Cardiac fibroblast (primary cell): ENCODE data around the gene TTLL5.

Experiments used
- DNase-seq, 2 donors: peaks; one replicate each; pipeline versions ENCODE4 v3.0.0 to v3.0.0-alpha.2; 2010; ENCODE audit warnings: low read depth in 2 of 2
- H3K4me3 ChIP-seq, 2 donors: replicated peaks in 1 of 2; 1 replicate in 1 of 2; 2 replicates in 1 of 2; pipeline ENCODE4 v1.5.1; 2011; ENCODE audit warnings: low read depth in 2 of 2, low read length in 2 of 2, mild to moderate bottlenecking in 2 of 2, moderate library complexity in 1 of 2
- CTCF ChIP-seq: IDR thresholded peaks from one replicate; pipeline ENCODE4 v1.5.1; 2011; ENCODE audit warnings: low read depth, mild to moderate bottlenecking, low read length, inconsistent platforms

The TTLL5 gene

GRCh38 chr14:75781096-75781495 is 120.0 kb downstream of the TTLL5 start:
- no peak for TF ChIP-seq CTCF
- H3K4me3 ChIP-seq, result no peak overlapping the region
- no peak for DNase-seq

- TF ChIP-seq CTCF, result no peak
- DNase-seq, result peak in 1 of 2 donors; percentile 4
- H3K4me3 ChIP-seq, result no peak overlapping the region
Measured at GRCh38 chr14:75783184-75783583, 122.1 kb downstream of the TTLL5 start.

- H3K4me3 ChIP-seq, result no peak overlapping the region
- DNase-seq, result no peak
- no peak for TF ChIP-seq CTCF
Measured at GRCh38 chr14:75783602-75784313, 122.7 kb downstream of the TTLL5 start.

- TF ChIP-seq CTCF, result no peak
Measured at GRCh38 chr14:75784314-75784686, 123.3 kb downstream of the TTLL5 start.

DNA sequence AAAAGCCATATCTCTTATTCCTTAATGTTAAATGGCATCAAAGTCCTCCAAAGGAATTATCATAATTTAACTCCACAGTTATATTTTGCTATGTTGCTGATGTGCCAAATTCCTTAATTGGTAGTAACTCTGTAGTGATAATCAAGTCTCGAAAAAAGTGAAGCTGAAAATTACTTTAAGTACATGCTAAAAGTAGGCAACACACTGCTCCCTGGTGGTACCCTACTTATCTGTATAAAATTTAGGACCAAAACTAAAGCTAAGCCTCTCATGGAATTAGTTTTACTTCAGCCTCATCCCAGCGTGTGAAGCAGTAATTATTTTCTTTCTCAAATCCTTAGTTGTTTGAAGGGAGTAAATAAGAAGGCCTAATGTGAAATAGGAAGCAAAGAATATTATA is 132.8 kb downstream of the TTLL5 start:
- TF ChIP-seq CTCF, result peak; percentile 22
- H3K4me3 ChIP-seq, result no peak overlapping the region
- peak; percentile 29 to 68 for DNase-seq

More at GRCh38 chr14:75784314-75784686, 123.3 kb downstream of the TTLL5 start:
- H3K4me3 ChIP-seq, result no peak overlapping the region
- no peak for DNase-seq

- peak; percentile 78 to 91 for DNase-seq
- no peak overlapping the region for H3K4me3 ChIP-seq
- TF ChIP-seq CTCF, result peak; percentile 53
Measured at GRCh38 chr14:75794615-75795038, 133.6 kb downstream of the TTLL5 start.

DNA sequence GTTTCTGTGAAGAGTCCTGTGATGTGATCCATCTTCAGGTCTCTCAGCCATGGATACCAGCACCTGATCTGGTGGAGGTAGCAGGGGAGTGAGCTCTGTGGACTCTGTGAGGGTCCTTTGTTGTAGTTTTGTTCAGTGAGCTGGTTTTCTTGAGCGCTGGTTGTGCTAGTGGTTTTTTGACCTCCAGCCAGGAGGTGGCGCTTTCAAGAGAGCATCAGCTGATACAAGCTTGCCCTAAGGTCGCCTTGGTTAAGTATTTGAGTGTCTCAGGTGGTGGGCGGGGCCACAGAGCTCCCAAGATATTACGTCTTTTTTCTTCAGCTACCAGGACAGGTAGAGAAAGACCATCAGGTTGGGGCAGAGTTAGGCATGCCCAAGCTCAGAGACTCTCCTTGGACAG is 139.7 kb downstream of the TTLL5 start:
- H3K4me3 ChIP-seq, result no peak overlapping the region
- no peak for TF ChIP-seq CTCF
- no peak for DNase-seq
